NT2/D1 (cell line): ENCODE measurements around the gene ADAMTS6.

Experiments
- DNase-seq: peaks from one replicate; pipeline ENCODE4 v3.0.0-alpha.2; 2011; ENCODE audit warnings: low read depth, low spot score
- H3K27me3 ChIP-seq: 2 replicates; pipeline ENCODE4 v1.6.0; 2011; ENCODE audit warnings: mild to moderate bottlenecking; ENCODE audit not compliant: insufficient read length, insufficient read depth
- H3K36me3 ChIP-seq: 2 replicates; pipeline ENCODE4 v1.6.1; 2011; ENCODE audit warnings: mild to moderate bottlenecking, low read length, mixed read lengths; ENCODE audit not compliant: insufficient read depth, insufficient read length
- H3K4me1 ChIP-seq: 2 replicates; pipeline ENCODE4 v1.5.1; 2011; ENCODE audit not compliant: insufficient read depth, insufficient read length
- H3K4me3 ChIP-seq: 2 replicates; pipeline ENCODE4 v1.5.1; 2011; ENCODE audit warnings: low read depth; ENCODE audit not compliant: insufficient read length
- H3K9ac ChIP-seq: 2 replicates; pipeline ENCODE4 v1.6.0; 2011; ENCODE audit warnings: low read depth; ENCODE audit not compliant: insufficient read length
- H3K9me3 ChIP-seq: 2 replicates; pipeline ENCODE4 v1.5.1; 2011; ENCODE audit warnings: mild to moderate bottlenecking, low read length; ENCODE audit not compliant: insufficient read depth
- SUZ12 ChIP-seq: IDR thresholded peaks from 2 replicates; pipeline ENCODE4 v1.6.1; 2011; ENCODE audit not compliant: insufficient read length, insufficient read depth; ENCODE audit errors: extremely low read depth
- YY1 ChIP-seq: IDR thresholded peaks from 2 replicates; pipeline ENCODE4 v1.6.1; 2011; ENCODE audit not compliant: insufficient read length, insufficient read depth
- ZNF274 ChIP-seq: IDR thresholded peaks from 2 replicates; pipeline ENCODE4 v1.6.1; 2011; ENCODE audit warnings: mild to moderate bottlenecking, low read depth, low read length

Gene ADAMTS6

GRCh38 chr5:65262096-65262495 is 219.6 kb downstream of the ADAMTS6 start:
- Histone ChIP-seq H3K9ac (no peak overlapping the region), H3K36me3 (no peaks in the 10 kb centered on the region), H3K27me3 (no peaks in the 10 kb centered on the region), H3K4me3 (no peak overlapping the region), H3K9me3 (no peaks in the 10 kb centered on the region), H3K4me1 (no peaks in the 10 kb centered on the region)
- TF ChIP-seq YY1 (no peak), ZNF274 (no peak), SUZ12 (no peak)
- DNase-seq = no peak

GRCh38 chr5:65261499-65261898 is 220.2 kb downstream of the ADAMTS6 start:
- no peaks in the 10 kb centered on the region for H3K36me3 ChIP-seq
- no peaks in the 10 kb centered on the region for H3K4me1 ChIP-seq
- no peak for DNase-seq
- H3K9me3 ChIP-seq = no peaks in the 10 kb centered on the region
- no peak overlapping the region for H3K4me3 ChIP-seq
- H3K9ac ChIP-seq = no peak overlapping the region
- TF ChIP-seq ZNF274 (no peak), SUZ12 (no peak), YY1 (no peak)
- no peaks in the 10 kb centered on the region for H3K27me3 ChIP-seq

DNA sequence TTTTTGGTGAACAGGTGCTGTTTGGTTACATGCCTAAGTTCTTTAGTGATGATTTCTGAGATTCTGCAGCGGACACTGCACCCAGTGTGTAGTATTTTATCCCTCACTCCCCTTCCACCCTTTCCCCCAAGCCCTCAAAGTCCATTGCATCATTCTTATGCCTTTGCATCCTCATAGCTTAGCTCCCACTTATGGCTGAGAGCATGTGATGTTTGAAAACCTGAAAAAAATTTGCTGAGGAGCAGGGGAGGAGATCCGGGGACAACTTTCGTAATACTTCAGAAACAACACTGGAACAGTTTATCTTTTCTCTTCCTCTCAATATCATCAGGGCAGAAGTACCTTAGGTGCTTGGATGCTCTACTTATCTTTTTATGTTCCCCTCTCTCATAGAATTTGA is 226.4 kb downstream of the ADAMTS6 start:
- Histone ChIP-seq H3K9ac (no peak overlapping the region), H3K27me3 (no peaks in the 10 kb centered on the region), H3K4me1 (no peaks in the 10 kb centered on the region), H3K4me3 (no peak overlapping the region), H3K9me3 (no peaks in the 10 kb centered on the region), H3K36me3 (no peaks in the 10 kb centered on the region)
- no peak for DNase-seq
- TF ChIP-seq ZNF274 (no peak), SUZ12 (no peak), YY1 (no peak)

DNA sequence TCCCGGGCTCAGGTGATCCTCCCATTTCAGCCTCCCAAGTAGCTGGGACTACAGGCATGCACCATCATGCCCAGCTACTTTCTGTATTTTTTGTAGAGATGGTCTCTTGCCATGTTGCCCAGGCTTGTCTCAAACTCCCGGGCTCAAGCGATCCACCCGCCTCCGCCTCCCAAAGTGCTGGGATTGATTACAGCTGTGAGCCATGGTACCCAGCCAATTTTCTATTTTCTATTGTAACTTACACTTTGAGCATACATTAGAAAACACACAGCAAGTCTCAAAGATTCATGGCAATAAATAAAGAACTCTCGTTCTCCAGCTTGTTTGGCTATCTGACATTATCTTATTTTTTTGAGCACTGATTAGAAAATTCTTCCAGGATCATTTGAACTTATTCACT is 228.7 kb downstream of the ADAMTS6 start:
- Histone ChIP-seq H3K9me3 (no peaks in the 10 kb centered on the region), H3K4me1 (no peaks in the 10 kb centered on the region), H3K27me3 (no peaks in the 10 kb centered on the region), H3K4me3 (no peak overlapping the region), H3K9ac (no peak overlapping the region), H3K36me3 (no peaks in the 10 kb centered on the region)
- no peak for TF ChIP-seq YY1
- no peak for TF ChIP-seq ZNF274
- no peak for TF ChIP-seq SUZ12
- DNase-seq = no peak

DNA sequence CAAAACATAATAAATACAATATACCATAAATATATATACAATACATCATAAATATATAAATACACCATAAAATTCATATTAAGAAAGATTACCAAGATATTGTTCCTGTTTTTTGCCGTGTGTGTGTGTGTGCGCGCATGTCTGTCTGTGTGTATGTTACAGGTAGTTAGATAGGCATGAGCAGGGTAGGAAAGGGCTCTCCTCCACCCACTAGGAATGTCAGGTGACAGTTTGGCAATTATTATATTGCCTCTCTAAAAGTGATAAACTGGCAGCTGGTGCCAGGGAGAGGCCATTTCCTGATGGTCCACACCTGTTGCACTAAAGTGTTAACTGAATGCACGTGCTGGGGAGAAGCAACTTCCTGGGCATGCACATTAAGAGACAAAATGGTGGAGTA is 232.8 kb downstream of the ADAMTS6 start:
- TF ChIP-seq ZNF274 = no peak
- TF ChIP-seq SUZ12 = no peak
- TF ChIP-seq YY1 = no peak
- Histone ChIP-seq H3K36me3 (no peaks in the 10 kb centered on the region), H3K4me3 (no peak overlapping the region), H3K27me3 (no peaks in the 10 kb centered on the region), H3K9ac (no peak overlapping the region), H3K4me1 (no peaks in the 10 kb centered on the region), H3K9me3 (no peaks in the 10 kb centered on the region)
- no peak for DNase-seq

DNA sequence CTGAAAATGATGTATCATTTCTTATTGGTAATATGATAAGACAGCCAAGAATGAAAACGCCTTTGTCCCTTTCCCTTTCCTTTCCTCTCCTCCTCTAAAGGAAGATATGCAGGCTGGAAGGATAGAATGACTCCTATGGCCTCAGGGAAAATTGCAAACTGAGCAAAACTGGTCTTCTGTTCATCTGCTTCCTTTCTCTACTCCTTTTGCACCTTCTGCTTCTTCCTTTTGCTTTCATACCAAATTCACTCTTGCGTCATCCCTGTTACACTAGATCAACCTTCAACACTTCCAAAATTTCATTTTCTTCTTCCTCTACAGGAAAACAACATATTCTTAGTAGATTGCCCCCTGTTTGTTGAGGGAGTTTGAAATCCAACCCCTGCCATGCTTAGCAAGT is 234.1 kb downstream of the ADAMTS6 start:
- Histone ChIP-seq H3K36me3 (no peaks in the 10 kb centered on the region), H3K9me3 (no peaks in the 10 kb centered on the region), H3K27me3 (no peaks in the 10 kb centered on the region), H3K4me3 (no peak overlapping the region), H3K4me1 (no peaks in the 10 kb centered on the region), H3K9ac (no peak overlapping the region)
- TF ChIP-seq SUZ12 (no peak), ZNF274 (no peak), YY1 (no peak)
- no peak for DNase-seq

GRCh38 chr5:65246741-65247140 is 235.0 kb downstream of the ADAMTS6 start:
- no peak for TF ChIP-seq YY1
- TF ChIP-seq ZNF274 = no peak
- no peak for TF ChIP-seq SUZ12
- Histone ChIP-seq H3K9me3 (no peaks in the 10 kb centered on the region), H3K27me3 (no peaks in the 10 kb centered on the region), H3K36me3 (no peaks in the 10 kb centered on the region), H3K4me1 (no peaks in the 10 kb centered on the region), H3K9ac (no peak overlapping the region), H3K4me3 (no peak overlapping the region)
- DNase-seq = no peak

GRCh38 chr5:65244031-65244430 is 237.7 kb downstream of the ADAMTS6 start:
- no peaks in the 10 kb centered on the region for H3K27me3 ChIP-seq
- no peaks in the 10 kb centered on the region for H3K9me3 ChIP-seq
- H3K4me1 ChIP-seq = no peaks in the 10 kb centered on the region
- TF ChIP-seq SUZ12 (no peak), YY1 (no peak), ZNF274 (no peak)
- no peak overlapping the region for H3K9ac ChIP-seq
- no peak overlapping the region for H3K4me3 ChIP-seq
- no peaks in the 10 kb centered on the region for H3K36me3 ChIP-seq
- DNase-seq = no peak
